Fibroblast of skin of right quadriceps (primary cell): ENCODE data around the gene FAM221B.

Experiments used
- DNase-seq: peaks from one replicate; pipeline ENCODE4 v3.0.0-alpha.2; 2013

Gene FAM221B

DNA sequence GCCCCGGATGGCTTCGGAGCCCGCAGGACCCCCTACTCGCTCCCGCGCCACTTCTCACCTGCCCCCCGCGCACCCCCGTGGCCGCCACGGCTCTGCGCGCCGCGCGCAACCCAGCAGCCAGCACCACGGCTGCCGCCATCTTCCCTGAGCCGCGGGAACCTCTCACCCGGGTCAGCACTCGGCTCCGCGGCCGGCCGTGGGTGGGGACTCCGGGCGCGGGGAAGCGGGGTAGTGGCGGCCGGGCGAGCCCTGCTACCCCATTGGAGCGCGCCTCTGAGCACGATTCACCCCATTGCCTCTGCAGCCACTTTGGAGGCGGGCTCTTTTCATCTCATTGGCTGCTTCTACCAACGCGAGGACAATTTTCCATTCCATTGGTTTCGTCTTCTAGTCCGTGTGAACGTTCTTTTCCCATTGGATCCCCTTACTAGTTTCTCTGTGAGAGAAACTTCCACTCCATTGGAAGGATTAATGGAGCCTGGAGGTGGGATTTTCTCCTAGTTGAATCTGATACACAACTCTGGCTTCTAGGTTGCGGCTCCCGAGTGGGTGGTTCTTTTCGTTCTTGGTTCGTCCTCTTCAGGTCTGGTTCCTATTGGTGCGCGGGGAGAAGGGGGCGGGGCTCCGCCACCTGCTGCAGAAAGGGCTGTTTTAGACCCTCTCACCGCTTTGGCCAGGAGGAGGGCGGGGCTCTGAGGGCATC, 13.5 kb downstream of the FAM221B start, which contains the start of gene HINT2:
TSS of gene HINT2 (minus strand) at position 202 of the 703 bp plus-strand sequence. CDS start at position 139, 63 bp downstream.
- DNase-seq: peak; percentile 99

DNA sequence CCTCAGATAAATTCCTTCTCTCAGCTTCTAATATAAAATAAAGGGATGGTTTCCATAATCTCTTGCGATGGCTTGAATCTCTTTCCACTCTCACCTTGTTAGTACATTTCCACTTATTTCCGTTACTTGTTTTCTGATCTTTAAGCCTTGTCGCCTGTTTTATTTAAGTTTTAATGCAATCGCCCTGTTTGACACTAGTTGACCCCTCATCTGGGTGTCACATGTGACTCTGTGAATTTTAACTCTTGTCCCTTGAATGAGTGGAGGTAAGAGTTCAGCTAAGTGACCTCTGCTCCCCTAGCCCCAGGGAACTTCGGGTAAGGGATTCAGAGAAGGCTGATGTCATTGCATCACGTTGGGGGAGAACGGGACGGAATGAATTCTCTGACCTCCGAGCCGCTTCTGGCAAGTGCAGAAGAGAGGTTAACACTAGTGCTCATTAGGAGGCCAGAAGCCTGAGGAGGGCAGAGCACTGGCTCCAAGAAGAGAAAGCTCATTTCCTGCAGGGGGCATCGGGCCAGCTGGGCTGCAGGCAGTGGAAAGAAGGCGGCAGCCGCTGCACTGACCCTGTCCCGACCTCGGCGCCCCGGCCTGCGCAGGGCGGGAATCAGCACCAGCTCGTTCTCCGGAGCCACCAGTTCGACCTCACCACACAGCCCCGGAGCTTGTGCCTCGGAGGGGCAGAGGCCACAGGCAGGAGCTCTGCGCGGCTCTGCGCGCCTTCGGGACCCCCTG, 14.3 kb downstream of the FAM221B start:
- peak; percentile 29 for DNase-seq

DNA sequence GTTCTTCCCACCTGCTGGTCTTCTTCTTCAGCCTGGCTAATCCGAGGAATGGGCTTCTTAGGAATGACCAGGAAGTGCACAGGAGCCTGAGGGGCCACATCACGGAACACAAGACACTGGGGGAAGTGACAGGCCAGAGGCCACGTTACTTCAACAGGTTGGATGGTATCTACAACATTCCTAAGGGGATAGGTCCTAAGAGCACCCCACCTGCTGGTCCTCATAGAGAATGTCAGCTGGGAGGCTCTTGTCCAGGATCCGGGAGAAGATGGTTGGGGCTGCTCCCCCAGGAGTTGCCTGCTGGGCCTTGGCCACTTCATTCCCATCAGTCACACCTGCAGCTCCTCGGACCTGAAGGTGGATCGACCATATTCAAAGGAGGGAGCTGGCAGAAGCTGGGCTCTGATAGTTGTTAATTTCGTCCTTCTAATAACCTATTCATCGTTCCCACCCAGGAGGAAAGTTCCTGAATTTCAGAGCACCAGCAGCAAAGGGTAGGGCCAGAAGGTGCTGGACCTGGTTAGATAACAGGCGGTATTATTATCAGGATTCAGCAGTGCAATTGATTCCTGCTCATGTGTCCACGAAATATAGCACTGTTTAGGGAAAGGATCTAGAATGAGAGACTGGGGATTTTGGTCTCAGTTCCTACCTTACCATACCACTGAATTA, 15.0 kb downstream of the FAM221B start:
- DNase-seq: peak; percentile 31

DNA sequence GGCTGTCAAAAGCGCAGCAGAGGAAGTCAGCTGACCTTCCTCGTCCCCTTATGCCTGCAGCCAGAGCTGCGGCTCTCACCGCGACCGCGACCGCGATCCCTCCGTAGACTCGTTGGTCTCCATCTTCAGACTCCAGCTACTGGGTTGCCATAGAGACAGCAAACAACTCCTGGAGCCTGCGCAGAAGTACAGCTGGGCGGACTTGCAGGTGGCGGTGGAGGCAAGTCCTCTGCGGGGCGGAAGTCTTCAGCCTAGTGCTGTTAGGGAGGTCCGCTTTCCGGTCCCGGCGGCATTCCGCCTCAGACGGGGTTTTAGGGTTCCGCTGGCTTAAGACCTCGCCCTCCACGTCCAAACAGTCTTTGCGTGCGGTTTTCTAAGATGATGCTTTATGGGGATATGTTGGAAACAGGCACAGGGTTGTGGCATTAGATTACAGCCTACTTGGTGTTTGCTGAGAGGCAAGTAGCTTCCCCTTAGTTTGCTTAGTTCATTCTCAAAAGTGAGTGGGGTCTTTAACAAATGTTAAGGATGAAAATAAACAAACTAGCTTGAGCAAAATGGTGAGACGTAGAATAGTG, 16.4 kb downstream of the FAM221B start, which contains the start of gene SPAG8:
TSS of gene SPAG8 (minus strand) at position 238 of the 578 bp plus-strand sequence. CDS start at position 123, 115 bp downstream.
- peak; percentile 94 for DNase-seq

DNA sequence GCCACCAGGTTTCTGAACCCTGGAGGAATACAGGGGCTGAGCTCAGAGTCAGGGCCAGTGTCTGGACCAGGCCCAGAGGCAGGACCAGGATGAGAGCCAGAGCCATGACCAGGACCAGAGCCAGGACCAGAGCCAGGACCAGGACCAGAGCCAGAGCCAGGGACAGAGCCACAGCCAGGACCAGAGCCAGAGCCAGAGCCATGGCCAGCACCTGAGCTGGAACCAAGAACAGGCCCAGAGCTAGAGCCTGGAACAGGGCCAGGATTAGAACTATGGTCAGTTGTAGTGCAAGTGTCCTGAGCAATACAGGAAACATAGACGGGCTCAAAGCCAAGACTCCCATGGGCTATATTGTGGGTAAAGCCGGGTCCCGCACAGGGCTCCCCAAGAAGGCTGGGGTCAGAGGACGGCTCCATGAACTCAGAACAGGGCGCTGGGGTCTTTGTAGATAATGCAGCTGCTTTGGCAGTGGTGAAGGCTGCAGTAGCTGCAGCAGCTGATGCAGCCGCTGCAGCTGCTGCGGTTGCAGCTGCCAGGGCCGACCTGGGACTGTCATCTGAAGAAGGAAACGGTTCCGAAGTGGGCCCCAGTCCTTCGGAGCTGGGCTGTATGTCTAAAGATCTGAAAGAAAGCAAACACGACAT, 17.0 kb downstream of the FAM221B start:
- DNase-seq: no peak

DNA sequence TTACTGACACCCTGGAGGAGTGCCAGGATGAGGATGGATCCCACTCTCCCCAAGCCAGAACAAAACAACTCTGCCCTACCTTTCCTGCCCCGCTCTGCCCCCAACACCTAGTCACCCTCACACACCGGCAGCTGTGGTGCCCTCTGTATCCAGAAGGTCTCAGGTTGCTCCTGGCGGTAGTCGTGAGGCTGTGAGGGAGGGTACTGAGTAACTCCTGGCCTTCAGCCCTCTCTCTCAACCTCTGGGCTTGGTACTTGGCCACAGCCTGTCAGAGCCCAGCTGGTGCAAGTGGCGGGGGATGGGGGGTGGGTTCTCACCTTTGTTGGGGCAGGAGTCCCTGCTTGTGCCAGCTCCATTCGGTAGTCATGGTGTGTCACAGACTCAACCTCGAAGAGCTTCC, 18.4 kb downstream of the FAM221B start:
- DNase-seq: no peak

DNA sequence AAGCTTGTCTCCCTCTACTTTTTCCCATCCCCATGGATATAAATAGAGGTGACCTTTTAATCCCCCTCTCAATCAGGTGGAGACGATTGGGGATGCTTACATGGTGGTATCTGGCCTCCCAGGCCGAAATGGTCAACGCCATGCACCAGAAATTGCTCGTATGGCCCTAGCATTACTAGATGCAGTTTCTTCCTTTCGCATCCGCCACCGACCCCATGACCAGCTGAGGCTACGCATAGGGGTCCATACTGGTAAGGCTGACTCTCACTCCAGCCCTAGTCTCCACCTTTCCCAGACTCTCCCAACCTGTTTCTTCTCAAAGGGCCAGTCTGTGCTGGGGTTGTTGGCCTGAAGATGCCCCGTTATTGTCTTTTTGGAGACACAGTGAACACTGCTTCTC, 20.1 kb downstream of the FAM221B start:
- DNase-seq: no peak

DNA sequence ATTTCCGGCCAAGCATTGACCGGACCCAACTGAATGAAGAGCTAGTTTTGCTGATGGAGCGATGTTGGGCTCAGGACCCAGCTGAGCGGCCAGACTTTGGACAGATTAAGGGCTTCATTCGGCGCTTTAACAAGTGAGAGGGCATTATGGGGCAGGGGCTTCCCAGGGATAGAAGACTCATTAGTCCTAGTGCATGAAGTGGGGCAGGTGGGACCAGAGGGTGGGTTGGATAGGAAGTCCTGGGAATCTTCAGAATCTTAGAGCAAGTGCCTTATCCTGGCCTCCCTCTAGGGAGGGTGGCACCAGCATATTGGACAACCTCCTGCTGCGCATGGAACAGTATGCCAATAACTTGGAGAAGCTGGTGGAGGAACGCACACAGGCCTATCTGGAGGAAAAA, 22.4 kb downstream of the FAM221B start:
- no peak for DNase-seq

DNA sequence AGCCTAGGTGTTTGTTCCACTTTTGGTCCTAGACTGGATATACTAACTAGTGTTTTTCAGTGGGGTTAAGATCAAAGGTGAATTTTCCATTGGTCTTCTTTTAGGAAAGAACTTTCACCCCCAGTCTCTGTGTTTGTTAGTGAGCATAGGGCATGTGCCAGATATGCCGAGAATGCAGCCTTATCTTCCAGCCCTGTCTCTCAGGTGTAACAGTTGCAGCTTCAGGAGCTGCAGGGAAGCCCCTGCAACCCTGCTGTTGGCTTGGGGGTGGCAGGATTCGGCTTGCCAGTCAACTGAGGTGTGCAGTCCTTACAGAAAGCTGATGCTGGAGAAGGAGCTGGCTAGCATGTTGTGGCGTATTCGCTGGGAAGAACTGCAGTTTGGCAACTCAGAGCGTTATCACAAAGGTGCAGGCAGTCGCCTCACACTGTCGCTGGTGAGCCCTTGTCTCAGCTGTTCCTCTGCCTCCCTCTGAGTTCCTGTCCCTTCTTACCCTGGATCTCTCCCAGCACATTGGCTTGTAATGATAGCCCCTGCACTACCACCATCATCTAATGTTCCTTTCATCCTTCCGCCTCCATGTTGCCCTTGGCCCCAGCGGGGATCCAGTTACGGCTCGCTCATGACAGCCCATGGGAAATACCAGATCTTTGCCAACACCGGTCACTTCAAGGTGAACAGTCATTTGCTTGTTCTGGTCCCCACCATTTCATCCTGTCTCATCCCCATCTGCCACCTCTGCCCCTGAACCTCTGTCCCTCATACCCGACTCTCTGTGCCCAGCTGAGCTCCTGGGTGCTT, 27.0 kb downstream of the FAM221B start:
- DNase-seq: no peak

DNA sequence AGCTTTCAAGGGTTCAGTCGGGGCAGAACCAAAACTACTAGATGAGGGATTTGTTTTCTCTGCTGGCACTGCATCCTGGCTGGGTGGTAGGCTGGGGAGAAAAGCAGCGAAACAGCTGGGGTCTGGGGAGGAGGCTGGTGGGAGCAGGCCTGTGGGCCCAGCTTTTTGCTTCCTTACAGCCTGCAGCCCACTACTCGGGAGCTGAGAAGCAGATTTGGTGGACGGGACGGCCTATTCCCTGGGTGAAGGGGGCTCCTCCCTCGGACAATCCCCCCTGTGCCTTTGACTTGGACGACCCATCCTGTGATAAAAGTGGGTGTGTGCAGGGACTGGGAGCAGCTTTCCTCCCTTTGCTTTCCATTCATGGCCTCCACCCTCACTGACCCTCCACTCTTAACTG, 28.0 kb downstream of the FAM221B start:
- no peak for DNase-seq

DNA sequence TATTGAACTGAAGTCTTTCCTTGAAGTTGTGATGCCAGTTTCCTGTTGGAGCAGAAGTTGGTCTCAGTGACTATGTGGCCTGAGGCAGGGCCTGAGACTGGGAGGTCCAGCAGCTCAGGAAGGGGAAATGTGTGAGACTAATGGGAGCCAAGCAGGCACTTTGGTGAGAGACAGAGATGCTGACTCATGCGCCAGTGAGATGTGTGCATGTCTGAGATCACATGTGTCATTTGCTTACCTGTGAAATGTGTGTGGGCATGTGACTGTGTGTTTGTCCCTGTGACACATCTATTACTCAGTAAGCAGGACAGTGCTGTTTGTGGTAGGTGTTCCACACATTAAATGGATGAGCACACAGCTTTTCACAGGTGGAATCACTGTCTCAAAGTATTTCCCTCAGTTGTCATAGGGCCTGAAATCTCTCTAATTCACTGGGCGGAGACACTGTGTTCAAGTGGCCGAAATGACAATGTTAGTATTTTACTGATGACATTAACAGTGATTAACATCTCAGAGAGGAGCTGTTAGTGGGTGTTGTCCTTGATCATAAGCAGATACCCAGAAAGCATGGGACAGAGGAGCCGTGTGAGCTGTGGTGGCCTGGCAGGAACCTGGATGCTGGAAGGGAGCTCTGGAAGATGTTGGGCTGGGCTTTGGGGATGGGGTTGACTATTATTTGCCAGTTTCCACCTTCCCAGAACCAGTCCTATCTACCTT, 29.7 kb downstream of the FAM221B start:
- peak; percentile 45 for DNase-seq

DNA sequence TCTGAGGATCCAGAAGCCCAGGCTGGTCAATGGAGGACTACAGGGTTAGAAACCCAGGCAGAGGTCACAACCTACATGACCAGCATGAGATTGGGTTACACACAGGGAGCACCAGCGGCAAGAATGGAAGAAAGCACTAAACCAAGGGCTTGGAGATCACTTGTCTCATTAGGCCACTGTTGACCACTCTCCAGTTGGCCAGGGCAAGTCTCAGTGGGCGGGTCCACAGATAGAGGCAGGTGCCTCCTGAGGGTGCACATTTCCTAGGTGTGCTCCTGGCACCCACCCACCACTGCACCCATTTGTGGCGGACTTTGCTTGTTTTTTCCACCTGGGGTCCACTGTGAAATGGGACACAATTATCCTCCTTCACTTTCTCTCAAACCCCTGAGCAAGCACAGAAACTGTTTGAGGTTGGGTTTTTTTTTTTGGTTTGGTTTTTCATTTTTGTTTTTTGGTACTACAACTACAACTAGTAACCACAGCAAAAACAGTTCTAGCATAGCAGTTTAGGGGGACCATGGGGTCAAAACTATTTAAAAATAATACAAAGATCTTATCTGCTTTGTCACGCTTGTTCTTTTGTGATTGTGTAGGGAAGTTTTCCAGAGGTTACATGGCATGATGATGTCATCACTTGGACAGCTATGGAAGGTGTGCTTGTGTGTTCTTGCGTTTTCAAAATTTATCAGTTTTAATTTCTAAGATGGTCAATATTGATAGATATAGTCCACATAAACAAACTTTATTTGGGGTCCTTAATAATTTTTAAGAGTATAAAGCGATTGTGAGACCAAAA, 31.0 kb downstream of the FAM221B start:
- no peak for DNase-seq

DNA sequence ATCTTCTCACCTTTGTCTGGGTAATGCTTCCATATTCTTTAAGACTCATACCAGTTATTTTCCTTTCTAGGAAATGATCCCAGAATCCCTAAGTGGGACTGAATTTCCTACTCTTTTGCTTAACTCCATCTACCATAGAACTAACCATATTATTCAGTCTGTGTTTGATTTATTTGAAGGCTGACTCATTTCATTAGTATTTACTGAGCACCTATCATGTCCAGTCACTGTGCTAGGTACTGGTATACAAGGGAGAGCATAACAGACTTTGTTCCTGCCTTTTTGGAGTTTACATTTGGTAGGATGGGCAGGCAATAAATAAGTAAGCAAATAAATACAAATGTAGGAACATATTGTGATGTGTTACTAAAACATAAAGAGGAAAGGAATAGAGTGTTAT, 32.8 kb downstream of the FAM221B start:
- no peak for DNase-seq

DNA sequence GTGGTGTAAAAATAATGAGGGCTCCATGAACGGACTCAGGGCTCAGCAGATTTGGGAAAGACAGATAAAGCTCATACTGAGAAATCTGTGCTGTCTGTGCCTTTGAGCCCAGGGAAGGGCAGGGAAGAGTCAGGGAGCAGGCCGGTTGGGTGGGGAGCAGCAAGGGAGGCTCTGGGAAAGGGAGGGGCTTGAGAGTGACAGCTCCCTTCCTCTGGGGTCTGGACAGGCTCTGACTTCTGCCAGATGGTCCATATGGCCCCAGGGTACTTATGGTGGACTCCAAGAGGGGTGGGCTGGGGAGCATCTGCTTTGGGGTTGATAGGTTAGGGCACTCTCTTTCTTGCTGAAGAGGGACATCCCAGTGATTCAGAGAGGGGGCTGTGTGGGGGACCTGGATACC, 35.1 kb downstream of the FAM221B start:
- DNase-seq: no peak

DNA sequence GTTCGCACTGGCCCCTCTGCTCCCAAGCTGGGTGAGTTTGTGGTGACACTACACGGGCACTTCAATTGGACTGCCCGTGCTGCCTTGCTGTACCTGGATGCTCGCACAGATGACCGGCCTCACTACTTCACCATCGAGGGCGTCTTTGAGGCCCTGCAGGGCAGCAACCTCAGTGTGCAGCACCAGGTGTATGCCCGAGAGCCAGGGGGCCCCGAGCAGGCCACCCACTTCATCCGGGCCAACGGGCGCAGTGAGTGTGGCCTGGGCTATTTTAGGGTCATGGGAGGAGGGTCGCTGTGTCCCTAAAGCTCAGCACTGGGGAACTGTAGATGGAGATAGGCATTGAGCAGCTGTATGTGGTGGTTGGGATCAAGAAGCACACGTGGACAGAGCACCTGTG, 35.7 kb downstream of the FAM221B start:
- DNase-seq: no peak

DNA sequence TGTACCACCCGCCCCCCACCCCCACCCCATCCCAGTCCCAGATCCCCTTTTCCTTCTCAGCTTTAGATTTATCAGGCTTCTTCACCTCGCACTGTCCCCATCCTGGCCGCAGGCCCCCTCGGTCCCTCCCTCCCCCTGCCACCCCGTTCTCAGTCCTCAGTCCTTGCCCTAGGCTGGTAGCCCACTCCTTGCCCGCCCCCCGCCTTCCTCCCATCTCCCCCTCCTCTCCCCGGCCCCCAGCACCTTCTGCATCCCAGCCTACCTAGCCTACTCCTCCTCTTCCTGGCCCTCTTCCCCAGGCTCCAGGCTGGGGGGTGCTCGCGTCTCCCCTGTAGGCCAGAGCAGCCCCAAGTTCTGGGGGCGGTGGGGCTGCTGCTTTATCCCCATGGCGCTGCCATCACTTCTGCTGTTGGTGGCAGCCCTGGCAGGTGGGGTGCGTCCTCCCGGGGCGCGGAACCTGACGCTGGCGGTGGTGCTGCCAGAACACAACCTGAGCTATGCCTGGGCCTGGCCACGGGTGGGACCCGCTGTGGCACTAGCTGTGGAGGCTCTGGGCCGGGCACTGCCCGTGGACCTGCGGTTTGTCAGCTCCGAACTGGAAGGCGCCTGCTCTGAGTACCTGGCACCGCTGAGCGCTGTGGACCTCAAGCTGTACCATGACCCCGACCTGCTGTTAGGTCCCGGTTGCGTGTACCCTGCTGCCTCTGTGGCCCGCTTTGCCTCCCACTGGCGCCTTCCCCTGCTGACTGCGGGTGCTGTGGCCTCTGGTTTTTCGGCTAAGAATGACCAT, 36.3 kb downstream of the FAM221B start:
- no peak for DNase-seq

DNA sequence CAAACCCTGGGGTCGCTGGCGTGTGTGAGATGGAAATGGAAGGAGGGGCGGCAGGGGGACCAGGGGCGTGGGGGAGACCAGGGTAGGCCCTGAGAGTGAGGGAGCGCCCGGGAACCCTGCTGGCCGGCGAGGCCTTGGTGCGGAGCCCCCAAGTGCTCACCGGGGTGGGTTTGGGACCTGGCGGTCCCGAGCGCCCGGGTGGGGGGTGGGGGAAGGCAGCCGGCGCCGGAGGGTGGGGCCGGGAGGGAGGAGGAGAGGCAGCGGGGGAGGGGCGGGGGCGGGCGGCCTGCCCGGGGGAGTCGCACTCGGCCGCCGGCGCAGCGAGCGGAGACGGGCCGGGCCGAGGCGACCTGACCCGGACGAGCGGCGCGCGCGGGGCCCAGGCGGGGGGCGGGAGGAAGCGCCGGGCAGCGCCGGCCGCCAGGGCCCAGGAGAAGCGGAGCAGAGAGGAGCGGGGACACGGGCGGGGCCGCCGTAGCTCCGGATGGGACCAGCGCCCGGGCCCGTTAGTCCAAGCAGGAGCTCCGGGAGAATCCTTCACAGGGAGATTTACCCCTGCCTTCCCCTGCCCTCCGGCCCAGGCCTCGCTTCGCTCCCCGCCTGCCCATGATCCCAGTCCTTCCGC, 37.1 kb downstream of the FAM221B start, which contains the start of gene NPR2:
TSS of gene NPR2 (plus strand) at position 295 of the 625 bp plus-strand sequence. CDS start 818 bp downstream, outside the sequence.
- no peak for DNase-seq

DNA sequence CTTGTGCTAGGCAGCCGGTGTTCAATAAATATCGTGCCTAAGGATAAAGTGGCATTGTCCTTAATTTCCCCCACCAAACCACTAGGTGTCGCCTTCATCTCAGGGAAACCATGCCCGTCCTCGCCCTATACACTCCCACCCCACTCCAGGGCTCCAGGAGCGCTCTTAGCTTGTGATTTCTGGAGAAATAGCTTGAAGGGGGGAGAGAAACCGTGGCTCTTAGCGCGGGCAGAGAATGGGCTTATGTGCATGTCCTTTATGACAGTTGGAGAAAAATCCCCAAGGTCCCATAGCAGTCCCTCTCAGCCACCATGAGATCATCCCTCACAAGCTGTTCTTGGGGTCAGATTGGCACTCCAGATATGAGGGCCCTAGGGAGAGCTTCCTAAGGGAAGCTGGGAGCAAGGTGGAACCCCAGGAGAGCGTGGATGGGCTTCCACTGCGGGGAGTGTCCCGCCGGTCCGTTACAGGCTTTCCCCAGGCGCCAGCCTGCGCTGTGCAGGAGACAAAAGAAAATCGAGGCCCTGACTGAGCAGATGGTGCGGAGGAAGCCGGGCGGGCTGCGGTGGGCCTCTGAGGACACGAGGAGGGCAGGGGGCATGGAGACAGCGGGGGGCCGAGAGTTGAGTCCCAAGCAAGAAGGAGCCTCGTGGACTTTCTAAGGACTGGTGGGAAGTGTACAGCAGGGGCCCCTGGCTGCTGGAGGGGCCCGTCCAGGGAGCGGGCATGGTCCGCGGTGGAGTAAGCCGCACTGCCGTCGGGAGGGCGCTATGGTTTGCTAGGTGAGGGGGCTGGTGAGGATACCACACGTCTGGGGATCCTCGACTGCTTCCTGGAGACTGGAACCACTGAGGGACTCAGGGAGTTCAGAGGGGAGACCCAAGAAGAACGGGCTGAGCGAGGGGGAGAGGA, 37.9 kb downstream of the FAM221B start:
- DNase-seq: peak; percentile 88
